Activated CD8-positive, alpha-beta memory T cell treated with anti-CD3 and anti-CD28 coated beads for 1 hour (primary cell): ENCODE results near the gene ARHGEF12.

Source experiments
- DNase-seq, 2 donors: peaks; one replicate each; pipeline ENCODE4 v3.0.0-alpha.2; 2020; ENCODE audit warnings: low read depth in 1 of 2; ENCODE audit errors: extremely low read depth in 1 of 2

The ARHGEF12 gene

GRCh38 chr11:120317689-120318480 is 18.3 kb upstream of the ARHGEF12 start:
- no peak for DNase-seq

DNA sequence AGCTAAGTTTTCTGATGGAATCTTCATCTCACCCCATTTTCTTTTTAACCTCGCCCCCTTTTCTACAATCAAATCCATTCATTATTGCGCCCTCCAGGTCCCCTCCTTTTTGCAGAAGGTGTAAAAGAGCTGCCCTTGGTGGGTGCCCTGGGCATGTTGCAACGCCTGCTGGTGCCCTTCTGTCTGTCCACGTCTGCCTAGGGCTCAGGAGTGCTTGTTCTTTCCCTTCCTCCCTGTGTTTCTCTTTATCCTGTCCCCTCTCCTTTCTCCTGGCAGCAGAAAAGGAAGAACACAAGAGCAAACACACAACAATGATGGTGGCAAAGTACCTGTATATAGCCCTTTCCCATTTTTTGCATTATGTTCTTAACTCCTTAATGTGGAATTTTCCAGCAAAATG is 17.3 kb upstream of the ARHGEF12 start:
- no peak for DNase-seq

- DNase-seq = no peak
Observed at GRCh38 chr11:120324932-120325810, 11.0 kb upstream of the ARHGEF12 start, which contains the start of gene TLCD5. TSS of gene TLCD5 (plus strand) at chr11:120325299. CDS start at chr11:120327442, 2,143 bp downstream.

GRCh38 chr11:120326228-120326627 is 10.0 kb upstream of the ARHGEF12 start:
- DNase-seq = no peak

DNA sequence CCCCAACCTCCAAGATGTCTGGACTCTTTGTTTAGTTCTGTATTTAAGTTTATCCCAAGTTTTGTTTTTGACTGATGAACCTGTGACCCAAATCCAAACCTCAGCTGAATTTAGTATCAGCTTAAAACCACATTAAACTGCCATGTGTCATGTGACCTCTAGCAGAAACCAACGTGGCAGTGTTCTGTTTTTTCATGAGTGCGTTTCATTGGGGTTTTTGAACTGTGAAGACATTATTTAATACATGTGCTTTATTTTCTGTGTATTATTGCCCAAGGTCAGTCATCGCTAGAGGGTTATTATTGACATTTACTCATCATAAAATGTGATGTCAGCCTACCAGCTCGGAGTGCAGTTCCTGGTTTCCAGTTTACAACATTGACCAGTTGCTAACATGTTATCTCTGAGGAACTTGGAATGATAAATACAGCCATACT is 9.3 kb upstream of the ARHGEF12 start:
- no peak for DNase-seq

DNA sequence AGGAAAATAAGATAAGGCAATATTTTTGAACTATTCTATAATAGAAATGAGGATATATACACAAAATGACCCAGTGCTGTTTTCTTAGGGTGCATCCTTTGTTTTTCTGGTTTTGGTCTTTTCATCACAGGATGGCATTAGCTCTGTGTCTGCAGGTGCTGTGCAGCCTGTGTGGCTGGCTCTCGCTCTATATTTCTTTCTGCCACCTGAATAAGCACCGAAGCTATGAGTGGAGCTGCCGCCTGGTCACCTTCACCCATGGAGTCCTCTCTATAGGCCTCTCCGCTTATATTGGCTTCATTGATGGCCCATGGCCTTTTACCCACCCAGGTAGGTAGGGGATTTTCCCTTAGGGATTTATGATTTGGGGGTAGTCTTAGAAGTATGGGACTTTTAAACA is 8.9 kb upstream of the ARHGEF12 start:
- no peak for DNase-seq

GRCh38 chr11:120329556-120329955 is 6.7 kb upstream of the ARHGEF12 start:
- DNase-seq = no peak

DNA sequence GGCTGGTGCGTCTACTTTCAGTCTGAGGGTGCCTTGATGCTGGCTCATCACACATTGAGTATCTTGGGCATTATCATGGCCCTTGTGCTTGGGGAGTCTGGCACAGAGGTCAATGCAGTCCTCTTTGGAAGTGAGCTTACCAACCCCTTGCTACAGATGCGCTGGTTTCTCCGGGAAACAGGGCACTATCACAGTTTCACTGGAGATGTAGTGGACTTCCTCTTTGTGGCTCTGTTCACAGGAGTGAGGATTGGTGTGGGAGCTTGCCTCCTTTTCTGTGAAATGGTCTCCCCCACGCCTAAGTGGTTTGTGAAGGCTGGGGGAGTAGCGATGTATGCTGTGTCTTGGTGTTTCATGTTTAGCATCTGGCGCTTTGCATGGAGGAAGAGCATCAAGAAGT is 6.2 kb upstream of the ARHGEF12 start:
- DNase-seq = no peak

DNA sequence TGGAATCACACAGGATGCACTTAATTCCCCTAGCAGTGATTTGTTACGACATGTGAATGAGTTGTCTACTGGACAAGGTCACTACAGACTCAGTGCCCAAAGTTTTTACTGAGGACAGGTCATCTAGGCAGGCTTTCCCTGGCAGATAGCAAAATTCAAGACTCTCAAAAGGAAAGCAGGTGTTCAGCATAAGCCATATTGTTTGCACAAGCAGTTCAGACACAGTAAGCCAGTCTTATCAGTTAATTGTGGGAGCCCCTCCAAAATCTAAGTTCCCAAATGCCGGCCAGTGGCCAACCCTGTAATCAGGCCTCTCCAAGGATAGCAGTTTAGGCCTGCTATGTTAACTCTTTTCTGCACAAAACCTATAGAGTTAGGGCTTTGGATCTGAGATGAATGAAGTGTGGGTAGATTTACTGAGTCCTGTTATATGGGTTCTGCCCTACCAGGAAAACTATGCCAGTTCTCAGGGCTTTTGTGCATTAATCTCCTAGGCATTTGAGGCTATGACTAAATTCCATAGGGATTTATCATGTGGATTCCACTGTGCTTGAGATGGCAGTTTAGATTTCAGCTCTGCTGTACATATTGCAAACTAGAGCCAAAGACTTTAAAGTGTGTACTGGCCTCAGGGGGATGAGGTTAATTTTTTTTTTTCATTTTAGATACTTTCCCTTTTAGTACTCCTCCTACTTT is 4.8 kb upstream of the ARHGEF12 start:
- no peak for DNase-seq

DNA sequence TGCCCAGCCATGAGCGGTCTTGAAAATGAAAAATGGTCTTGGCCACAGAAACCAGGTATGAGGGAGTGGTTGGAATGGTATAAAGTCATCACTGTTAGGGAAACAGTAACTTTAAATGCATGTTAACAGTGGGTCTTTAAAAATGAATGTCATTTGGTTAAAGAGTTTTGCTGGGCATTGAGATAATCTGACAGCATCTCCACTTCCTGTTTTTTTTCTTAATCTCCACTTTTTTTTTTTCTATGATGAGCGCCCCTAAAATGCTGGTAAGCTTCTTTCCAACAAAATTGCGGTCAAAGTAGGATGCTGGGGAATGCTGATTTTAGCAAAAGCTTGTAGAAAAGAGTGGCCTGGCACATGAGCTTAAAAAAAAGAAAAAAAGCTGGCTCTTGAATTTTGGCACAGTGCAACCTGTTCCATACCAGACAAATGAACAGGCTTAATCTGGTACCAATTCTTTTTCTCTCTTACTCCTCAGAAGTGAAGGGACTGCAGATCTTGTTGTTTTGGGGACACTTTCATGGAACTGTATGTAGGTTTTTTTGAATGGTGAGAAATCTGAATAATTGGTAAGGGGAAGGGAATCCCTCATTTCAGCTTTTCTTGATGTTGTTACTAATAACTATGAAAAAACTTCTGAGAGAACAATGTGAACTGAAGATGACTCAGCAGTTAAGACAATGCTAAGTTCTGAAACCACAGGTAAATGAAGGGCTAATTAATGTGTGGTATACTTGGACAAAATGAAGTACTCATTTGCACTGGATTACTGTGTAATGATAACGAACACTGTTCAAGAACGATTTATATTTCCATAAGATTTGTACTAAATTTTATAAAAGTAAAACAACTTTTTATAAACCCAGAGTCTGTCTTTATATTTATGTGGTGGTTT is 3.1 kb upstream of the ARHGEF12 start:
- no peak for DNase-seq

DNA sequence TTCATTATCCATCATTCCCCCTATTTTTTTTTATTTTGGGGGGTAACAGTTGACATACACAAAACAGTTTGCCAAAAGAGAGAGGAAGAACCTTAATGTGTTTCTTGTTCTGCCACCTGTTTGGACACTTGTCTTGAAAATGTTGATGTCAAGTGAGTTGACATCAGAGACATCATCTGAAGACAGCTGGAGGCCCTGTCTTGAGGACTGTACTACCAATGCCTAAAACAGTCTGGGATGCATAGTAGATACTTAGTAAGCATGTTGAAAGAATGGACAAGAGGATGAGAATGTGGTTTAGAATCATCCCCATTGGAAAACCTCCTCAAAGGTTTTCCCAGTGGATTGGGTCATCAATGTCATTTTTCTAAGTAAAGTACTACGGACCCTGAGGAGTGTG is 2.4 kb upstream of the ARHGEF12 start:
- no peak for DNase-seq

DNA sequence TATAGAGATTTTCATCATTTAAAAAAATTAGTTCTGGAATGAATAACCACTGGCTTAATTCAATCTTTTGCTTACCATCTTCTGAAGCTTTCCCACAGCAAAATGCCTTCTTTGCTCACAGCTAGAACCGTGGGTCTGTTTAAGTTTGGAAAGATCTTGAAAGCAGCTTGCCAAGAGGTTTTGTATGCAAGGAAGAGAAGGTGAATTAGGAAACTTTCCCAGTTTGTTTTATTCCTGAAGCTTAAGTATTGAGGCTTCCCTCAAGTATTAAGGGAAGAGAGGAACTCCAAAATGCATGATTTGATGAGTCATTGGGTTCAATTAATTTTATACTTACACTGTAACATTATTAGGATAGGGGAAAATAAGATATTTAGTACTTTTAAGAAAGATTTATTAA is 1.9 kb upstream of the ARHGEF12 start:
- DNase-seq = no peak

DNA sequence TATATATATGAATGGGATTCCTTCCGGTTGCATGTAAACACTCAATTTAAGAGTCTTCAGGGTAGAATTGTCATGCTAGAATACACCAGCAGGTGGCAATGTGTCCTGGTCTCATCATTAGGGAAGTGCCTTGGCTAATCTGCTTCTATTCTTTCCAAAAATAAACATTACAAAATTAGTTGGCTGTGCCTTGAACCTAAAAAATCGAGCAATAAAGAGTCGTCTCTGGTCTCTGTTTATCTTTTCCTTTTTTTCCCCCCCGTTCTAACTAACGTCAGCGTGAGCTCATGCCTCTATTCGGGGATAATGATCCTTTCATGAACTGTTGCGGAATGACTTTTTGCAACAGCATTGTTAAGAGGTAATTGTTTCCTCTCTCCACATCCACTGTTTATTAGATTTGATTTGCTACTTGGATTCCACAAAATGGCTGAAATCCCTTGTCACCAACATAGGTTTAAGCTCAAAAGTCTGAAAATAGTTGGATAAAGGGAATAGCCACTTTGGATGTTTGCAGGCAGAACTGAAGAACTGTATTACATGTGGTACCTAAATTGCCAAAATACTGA is 1.2 kb upstream of the ARHGEF12 start:
- no peak for DNase-seq

GRCh38 chr11:120335556-120335907 is 681 bp upstream of the ARHGEF12 start:
- DNase-seq = no peak

GRCh38 chr11:120336641-120337354 is 585 bp downstream of the ARHGEF12 start:
- no peak for DNase-seq

DNA sequence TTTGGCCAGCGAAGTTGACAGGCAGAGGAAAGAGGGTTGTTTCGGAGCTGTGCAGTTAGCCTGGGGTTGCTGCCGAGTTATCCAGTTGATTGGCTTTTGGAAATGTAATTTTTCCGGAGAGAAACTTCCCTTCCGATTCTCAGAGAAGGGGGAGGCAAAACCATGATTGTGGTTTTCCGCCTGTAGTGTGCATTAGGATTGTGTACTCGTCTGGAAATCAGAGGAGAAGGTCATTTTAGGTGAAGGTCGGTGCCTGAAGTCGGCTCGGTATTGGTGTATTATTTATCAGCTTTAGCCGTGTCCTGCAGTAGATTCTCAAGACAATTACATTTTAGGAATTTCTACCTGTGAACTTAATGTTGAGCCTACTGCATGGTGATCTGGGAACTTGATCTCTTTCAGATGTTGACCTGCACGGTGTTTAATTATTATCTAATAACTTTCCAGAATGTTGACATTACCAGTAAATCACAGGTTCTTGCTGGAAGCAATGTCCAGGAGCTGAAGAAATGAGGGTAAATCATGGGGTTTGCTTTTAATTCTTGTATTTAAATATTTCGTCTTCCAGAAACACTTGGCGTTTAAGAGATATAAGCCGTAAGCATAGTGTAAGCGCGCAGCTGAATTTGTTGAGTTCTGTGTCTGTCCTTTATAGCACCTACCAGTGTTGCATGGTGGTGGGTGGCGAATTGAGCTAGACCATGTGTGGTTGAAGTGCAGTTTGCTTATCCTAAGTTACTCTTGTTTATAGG is 1.3 kb downstream of the ARHGEF12 start:
- no peak for DNase-seq

- DNase-seq = no peak
Observed at GRCh38 chr11:120338107-120338933, 2.1 kb downstream of the ARHGEF12 start.

DNA sequence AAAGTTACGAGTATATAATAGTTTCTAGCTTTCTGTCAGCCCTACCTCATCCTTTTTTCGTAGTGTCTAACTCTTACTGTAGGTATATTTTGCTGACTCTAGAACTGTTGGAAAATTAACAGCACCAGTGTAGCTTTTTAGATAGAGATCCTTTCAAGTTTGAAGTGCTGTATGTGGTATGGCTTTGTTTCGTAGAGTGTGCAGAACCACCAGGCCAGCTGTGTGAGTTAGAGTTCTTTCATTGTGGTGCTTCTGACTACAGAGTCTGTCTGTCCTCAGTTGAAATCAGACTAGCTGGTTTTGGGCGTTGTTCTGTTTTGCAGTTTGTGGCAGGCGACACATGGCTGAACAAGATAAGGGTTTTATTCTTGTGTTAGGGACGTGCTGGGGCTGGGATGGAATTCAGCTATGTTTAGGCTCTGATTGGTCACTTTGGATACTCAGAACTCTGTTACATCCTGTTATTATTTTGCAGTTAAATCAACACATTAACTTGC is 3.2 kb downstream of the ARHGEF12 start:
- DNase-seq = no peak
